Central memory CD4-positive, alpha-beta T cell (primary cell): ENCODE data around the gene CISD3.
"Not testable (repeated sequence)": the region's sequence is repeated elsewhere in the genome, so short reads cannot be mapped to it uniquely, and the experiment has no call there.

Source experiments
- DNase-seq: peaks from one replicate; pipeline ENCODE4 v3.0.0; 2022

CISD3 gene

DNA sequence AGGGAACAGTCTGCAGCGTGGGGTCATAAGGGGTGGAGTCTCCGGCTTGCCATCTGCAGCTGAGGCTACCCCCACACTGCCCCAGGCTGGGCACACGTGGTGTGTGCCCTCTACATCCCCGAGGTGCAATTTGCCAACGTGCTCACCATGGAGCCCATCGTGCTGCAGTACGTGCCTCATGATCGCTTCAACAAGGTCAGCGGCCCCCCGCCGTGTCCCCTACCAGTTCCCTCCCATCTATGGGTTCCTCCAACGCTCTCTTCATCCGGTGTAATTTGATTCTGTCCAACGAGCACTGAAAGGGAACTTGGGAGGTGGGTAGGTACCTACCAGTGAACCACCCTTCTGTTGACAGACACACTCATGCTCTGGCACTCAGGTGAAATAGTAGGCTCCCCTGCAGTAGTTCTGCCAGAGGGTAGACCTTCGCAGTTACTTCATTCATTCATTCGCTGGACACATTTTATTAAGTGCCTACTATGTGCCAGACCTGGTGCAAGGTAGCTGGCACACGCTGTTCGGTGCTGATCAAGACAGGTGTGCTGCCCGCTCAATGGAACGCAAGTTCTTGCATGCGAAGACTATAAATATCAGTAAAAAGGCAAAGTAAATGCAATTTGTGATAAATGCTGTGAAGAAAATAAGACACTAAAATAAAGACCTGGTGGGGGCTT lies 22.3 kb upstream of the CISD3 start:
- no peak for DNase-seq

DNA sequence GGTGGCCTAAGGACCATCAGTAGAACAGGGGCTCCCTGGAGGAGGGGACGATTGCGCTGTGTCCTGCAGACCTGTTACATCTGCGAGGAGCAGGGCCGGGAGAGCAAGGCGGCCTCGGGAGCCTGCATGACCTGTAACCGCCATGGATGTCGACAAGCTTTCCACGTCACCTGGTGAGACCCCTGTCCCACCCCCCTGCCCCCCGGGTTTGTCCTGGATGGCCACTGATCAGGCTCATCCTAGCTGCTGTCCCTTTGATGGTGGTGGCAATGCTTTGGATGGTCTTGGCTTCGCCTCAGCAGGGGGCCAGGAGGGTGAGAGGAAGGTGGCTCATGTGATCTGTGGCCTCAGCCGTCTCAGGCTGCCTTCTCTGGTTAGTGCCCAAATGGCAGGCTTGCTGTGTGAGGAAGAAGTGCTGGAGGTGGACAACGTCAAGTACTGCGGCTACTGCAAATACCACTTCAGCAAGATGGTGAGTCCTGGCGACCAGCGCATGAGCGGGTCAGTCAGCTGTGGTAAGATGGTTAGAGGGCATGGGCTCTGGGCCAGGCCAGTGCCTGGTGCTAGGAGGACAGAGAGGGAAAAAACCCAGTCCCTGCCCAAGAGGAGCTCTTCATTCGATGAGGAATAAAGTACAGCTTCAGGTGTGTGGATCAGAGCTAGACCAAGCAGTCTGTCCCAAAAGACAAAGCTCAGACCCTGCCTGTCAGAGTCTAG lies 20.9 kb upstream of the CISD3 start:
- DNase-seq = no peak

GRCh38 chr17:38709864-38710603 lies 20.1 kb upstream of the CISD3 start:
- no peak for DNase-seq

DNA sequence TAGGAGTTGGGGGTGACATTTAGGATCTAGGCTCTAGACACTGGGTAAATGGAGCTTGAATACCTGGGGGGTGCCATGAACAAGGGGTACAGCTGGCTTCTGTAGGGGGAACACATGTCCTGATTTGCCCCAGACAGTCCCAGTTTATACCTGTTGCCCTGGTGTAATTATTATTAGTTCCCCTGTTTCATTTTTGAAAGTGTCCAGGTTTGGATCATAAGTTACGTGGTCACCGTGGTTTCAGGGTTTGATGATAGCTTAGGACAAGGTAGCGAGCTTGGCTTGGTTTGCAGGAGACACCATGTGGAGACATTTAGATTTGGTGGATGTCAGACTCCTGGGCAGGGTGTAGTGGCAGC lies 19.6 kb upstream of the CISD3 start:
- DNase-seq = no peak

- no peak for DNase-seq
These were observed 19.2 kb upstream of the CISD3 start for GRCh38 chr17:38710985-38711384.

DNA sequence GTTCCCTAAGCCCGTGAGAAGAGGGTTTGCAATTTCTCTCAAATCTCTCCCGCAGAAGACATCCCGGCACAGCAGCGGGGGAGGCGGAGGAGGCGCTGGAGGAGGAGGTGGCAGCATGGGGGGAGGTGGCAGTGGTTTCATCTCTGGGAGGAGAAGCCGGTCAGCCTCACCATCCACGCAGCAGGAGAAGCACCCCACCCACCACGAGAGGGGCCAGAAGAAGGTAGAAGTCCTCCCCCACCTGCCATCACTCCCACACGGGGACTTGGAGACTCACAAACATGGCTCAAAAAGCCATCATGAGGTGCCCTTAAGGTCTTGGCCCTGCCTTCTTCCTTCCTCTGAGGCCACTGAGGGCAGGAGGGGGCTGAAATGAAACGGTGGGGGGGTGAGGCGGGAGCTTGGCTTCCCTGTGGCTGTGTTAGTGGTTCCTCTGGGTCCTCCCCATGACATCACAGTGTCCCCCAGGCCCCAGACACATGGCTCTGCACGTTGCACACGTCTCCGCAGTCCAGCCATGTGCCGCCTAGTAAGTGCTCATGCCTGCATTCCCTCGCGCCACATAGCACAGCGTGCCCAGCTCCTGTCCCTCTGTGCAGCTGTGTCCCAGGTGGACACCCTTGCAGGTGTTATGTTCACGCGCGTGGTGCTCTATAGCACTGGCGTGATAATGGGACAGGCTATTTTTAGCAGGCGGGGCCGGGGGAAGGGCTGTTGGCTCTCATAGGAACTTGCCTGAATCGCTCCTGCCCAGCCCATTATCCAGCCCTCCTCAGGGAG lies 18.2 kb upstream of the CISD3 start:
- DNase-seq = no peak

GRCh38 chr17:38712593-38712992 lies 17.5 kb upstream of the CISD3 start:
- DNase-seq = no peak

- no peak for DNase-seq
These were observed 16.6 kb upstream of the CISD3 start for GRCh38 chr17:38713456-38714075.

DNA sequence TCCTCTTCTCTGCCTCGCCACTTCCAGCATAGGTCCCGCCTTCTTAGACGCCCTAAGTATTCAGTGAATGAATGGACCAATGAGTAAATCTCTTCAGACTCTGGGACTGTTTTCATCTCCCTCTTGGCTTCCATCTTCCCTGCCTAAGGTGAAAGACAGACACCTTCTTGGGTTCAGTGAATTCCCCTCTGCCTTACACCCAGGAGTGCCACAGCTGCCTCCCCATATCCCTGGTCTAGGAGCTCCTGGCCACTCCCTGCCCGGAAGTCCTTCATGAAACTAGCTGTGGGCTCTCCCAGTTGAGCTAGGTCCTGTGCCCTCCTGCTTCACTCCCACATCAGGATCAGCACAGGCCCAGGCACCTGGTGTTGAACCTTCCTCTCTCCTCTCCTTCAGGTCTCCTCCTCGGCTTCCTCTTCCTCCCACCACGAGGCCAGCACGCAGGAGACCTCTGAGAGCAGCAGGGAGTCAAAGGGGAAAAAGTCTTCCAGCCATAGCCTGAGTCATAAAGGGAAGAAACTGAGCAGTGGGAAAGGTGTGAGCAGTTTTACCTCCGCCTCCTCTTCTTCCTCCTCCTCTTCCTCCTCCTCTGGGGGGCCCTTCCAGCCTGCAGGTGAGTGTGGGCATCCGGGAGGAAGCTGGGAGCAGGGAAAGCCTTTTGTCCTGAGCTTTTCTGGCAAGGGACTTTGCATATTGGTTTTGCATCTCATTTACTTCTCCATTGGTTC lies 14.8 kb upstream of the CISD3 start:
- DNase-seq = no peak

- DNase-seq = no peak
These were observed 13.7 kb upstream of the CISD3 start for GRCh38 chr17:38716368-38717005.

GRCh38 chr17:38717139-38717745 lies 12.9 kb upstream of the CISD3 start:
- DNase-seq = no peak

- no peak for DNase-seq
These were observed 10.7 kb upstream of the CISD3 start for GRCh38 chr17:38719289-38719942.

DNA sequence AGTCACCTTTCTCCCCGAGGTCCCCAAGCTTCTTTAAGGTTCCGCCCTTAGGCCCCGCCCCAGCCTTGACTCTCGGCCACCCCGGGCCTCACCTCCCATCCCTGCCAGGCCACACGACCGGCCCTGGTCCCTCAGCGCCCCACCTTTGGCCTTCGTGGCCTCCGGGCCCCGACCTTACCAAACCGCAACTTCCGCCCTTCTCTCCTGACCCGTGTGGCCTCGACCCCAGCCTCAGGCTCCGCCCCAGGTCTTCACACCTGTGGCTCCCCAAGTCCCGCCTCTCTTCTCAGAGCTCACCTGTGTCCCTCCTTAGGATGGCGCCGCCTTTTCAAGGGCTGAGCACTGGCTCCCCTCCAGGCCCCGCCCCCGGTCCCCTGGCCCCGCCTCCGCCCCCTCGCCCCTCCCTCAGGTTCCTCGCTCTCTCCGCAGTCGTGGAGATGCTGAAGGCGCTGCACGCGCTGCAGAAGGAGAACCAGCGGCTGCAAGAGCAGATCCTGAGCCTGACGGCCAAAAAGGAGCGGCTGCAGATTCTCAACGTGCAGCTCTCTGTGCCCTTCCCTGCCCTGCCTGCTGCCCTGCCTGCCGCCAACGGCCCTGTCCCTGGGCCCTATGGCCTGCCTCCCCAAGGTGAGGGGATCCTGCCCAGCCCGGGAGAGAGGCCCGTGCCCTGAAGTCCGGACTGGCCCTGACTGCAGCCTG lies 10.0 kb upstream of the CISD3 start:
- no peak for DNase-seq

- no peak for DNase-seq
These were observed 9.2 kb upstream of the CISD3 start for GRCh38 chr17:38720941-38721340.

GRCh38 chr17:38721802-38722201 lies 8.3 kb upstream of the CISD3 start:
- no peak for DNase-seq

- DNase-seq = no peak
These were observed 5.7 kb upstream of the CISD3 start for GRCh38 chr17:38724337-38724988.

GRCh38 chr17:38725066-38725465 lies 5.1 kb upstream of the CISD3 start:
- no peak for DNase-seq

GRCh38 chr17:38726145-38726544 lies 4.0 kb upstream of the CISD3 start:
- DNase-seq = not testable (repeated sequence)

DNA sequence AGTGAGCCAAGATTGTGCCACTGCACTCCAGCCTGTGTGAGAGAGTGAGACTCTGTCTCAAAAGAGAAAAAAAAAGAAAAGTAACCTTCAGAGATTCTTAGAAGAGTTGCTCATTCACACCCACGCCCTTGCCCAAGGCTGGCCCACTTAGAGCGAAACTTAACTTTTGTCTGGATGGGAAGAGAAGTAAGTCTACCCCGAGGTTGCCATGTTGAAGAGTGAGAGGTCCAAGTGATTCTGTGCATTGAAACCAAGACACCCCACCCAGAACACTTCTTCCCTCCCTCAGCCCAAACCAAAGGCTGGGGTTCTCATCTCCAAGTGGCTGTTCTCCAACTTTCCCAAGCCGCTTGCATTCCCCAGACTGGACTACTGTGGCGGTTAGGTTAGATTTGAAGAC lies 2.4 kb upstream of the CISD3 start:
- DNase-seq = peak; percentile 61
